ENCODE measurements around the gene H2BK1. TPM values are rescaled to one million over a fixed set of nuclear protein-coding genes. Genes with fewer than 3 reads are reported as not detected.

Gene H2BK1
- total and polyA plus RNA-seq, 2 of the 13 experiments (the other 11 are each of a cell fraction or from before 2014, with no cell fraction given): not detected

DNA sequence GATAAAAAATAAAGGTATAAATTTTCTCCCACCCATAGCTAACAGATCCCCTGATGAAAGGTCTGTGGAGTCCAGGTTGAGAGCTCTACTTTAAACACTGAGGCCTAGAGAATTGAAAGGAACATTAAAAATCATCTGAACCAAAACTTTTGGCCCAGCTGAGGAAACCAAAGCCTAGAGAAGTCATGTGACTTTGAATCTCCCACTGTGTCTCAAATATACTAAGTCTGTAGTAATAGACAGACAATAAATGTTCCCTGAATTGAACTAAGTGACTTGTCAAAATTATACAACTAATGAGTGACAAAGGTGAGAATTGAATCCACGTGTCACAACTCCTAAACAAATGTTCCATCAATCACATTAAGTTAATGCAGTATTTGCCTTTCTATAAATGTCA lies 48.5 kb downstream of the H2BK1 start (continued):
- TF ChIP-seq, protein P1, sequence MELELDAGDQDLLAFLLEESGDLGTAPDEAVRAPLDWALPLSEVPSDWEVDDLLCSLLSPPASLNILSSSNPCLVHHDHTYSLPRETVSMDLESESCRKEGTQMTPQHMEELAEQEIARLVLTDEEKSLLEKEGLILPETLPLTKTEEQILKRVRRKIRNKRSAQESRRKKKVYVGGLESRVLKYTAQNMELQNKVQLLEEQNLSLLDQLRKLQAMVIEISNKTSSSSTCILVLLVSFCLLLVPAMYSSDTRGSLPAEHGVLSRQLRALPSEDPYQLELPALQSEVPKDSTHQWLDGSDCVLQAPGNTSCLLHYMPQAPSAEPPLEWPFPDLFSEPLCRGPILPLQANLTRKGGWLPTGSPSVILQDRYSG (CRISPR knock-in tag; IDR thresholded peaks at IDR 0.05): no peak
- no peak for TF ChIP-seq ELF4 (CRISPR knock-in tag; IDR thresholded peaks at IDR 0.05; ENCODE audit: borderline replicate concordance)

MicroRNAs encoded within 50 kb of the gene (microRNA counts, 767-probe panel; counts per million panel counts)
- microRNA hsa-miR-671-3p (not detected), microRNA hsa-miR-671-5p (not detected)

Other genes starting within 250 kb of the H2BK1 start
- gene KCNH2, start 232.2 kb downstream of the H2BK1 start, total RNA-seq (2016; rRNA removed; fragmentation: Illumina TruSeq; extraction: Trizol): 0.11 TPM in 1 of 2 replicates, not detected in the other
- 0.09 and 0.12 TPM in 2 replicates for gene KCNH2, start 232.2 kb downstream of the H2BK1 start, polyA plus RNA-seq (2011; rRNA removed)
- gene NOS3, start 219.5 kb downstream of the H2BK1 start, total RNA-seq (2016; rRNA removed; fragmentation: Illumina TruSeq; extraction: Trizol): 3.7 and 4.8 TPM in 2 replicates
- gene NOS3, start 219.5 kb downstream of the H2BK1 start, polyA plus RNA-seq (2011; rRNA removed): 7.5 and 10.1 TPM in 2 replicates
- gene ATG9B, start 186.0 kb downstream of the H2BK1 start, total RNA-seq (2016; rRNA removed; fragmentation: Illumina TruSeq; extraction: Trizol): not detected in 2 replicates
- 0.24 and 0.39 TPM in 2 replicates for gene ATG9B, start 186.0 kb downstream of the H2BK1 start, polyA plus RNA-seq (2011; rRNA removed)
- gene ABCB8, start 182.0 kb downstream of the H2BK1 start, total RNA-seq (2016; rRNA removed; fragmentation: Illumina TruSeq; extraction: Trizol): 7.2 and 16.7 TPM in 2 replicates
- gene ABCB8, start 182.0 kb downstream of the H2BK1 start, polyA plus RNA-seq (2011; rRNA removed): 6.6 and 6.9 TPM in 2 replicates
- not detected in 2 replicates for gene ASIC3, start 162.0 kb downstream of the H2BK1 start, total RNA-seq (2016; rRNA removed; fragmentation: Illumina TruSeq; extraction: Trizol)
- 0.50 and 0.51 TPM in 2 replicates for gene ASIC3, start 162.0 kb downstream of the H2BK1 start, polyA plus RNA-seq (2011; rRNA removed)
- gene CDK5, start 152.6 kb downstream of the H2BK1 start, total RNA-seq (2016; rRNA removed; fragmentation: Illumina TruSeq; extraction: Trizol): 21.3 and 22.6 TPM in 2 replicates
- 16.4 and 17.3 TPM in 2 replicates for gene CDK5, start 152.6 kb downstream of the H2BK1 start, polyA plus RNA-seq (2011; rRNA removed)
- 47.4 and 73.4 TPM in 2 replicates for gene SLC4A2, start 150.9 kb downstream of the H2BK1 start, total RNA-seq (2016; rRNA removed; fragmentation: Illumina TruSeq; extraction: Trizol)
- 46.0 and 51.9 TPM in 2 replicates for gene SLC4A2, start 150.9 kb downstream of the H2BK1 start, polyA plus RNA-seq (2011; rRNA removed)
- 33.0 and 52.9 TPM in 2 replicates for gene FASTK, start 129.7 kb downstream of the H2BK1 start, total RNA-seq (2016; rRNA removed; fragmentation: Illumina TruSeq; extraction: Trizol)
- gene FASTK, start 129.7 kb downstream of the H2BK1 start, polyA plus RNA-seq (2011; rRNA removed): 55.7 and 69.5 TPM in 2 replicates
- gene TMUB1, start 127.0 kb downstream of the H2BK1 start, total RNA-seq (2016; rRNA removed; fragmentation: Illumina TruSeq; extraction: Trizol): 31.8 and 51.6 TPM in 2 replicates
- gene TMUB1, start 127.0 kb downstream of the H2BK1 start, polyA plus RNA-seq (2011; rRNA removed): 44.8 and 47.8 TPM in 2 replicates
- 24.9 and 31.3 TPM in 2 replicates for gene AGAP3, start 124.0 kb downstream of the H2BK1 start, total RNA-seq (2016; rRNA removed; fragmentation: Illumina TruSeq; extraction: Trizol)
- gene AGAP3, start 124.0 kb downstream of the H2BK1 start, polyA plus RNA-seq (2011; rRNA removed): 61.4 and 62.0 TPM in 2 replicates
- gene GBX1, start 42.8 kb downstream of the H2BK1 start, total RNA-seq (2016; rRNA removed; fragmentation: Illumina TruSeq; extraction: Trizol): not detected in 2 replicates
- gene GBX1, start 42.8 kb downstream of the H2BK1 start, polyA plus RNA-seq (2011; rRNA removed): not detected in 2 replicates
- gene ASB10, start 23.2 kb downstream of the H2BK1 start, total RNA-seq (2016; rRNA removed; fragmentation: Illumina TruSeq; extraction: Trizol): not detected in 2 replicates
- not detected in 2 replicates for gene ASB10, start 23.2 kb downstream of the H2BK1 start, polyA plus RNA-seq (2011; rRNA removed)
- 42.5 and 43.0 TPM in 2 replicates for gene ABCF2, start 16.7 kb upstream of the H2BK1 start, total RNA-seq (2016; rRNA removed; fragmentation: Illumina TruSeq; extraction: Trizol)
- gene ABCF2, start 16.7 kb upstream of the H2BK1 start, polyA plus RNA-seq (2011; rRNA removed): 16.3 and 18.5 TPM in 2 replicates
- 10.2 and 21.5 TPM in 2 replicates for gene CHPF2, start 22.0 kb upstream of the H2BK1 start, total RNA-seq (2016; rRNA removed; fragmentation: Illumina TruSeq; extraction: Trizol)
- gene CHPF2, start 22.0 kb upstream of the H2BK1 start, polyA plus RNA-seq (2011; rRNA removed): 15.4 and 22.5 TPM in 2 replicates
- gene SMARCD3, start 38.2 kb upstream of the H2BK1 start, total RNA-seq (2016; rRNA removed; fragmentation: Illumina TruSeq; extraction: Trizol): 0.53 and 0.62 TPM in 2 replicates
- 0.20 and 0.44 TPM in 2 replicates for gene SMARCD3, start 38.2 kb upstream of the H2BK1 start, polyA plus RNA-seq (2011; rRNA removed)
- 37.0 and 47.3 TPM in 2 replicates for gene NUB1, start 131.3 kb upstream of the H2BK1 start, total RNA-seq (2016; rRNA removed; fragmentation: Illumina TruSeq; extraction: Trizol)
- gene NUB1, start 131.3 kb upstream of the H2BK1 start, polyA plus RNA-seq (2011; rRNA removed): 26.0 and 27.1 TPM in 2 replicates
- 0.11 TPM in 1 of 2 replicates, not detected in the other for gene WDR86, start 199.6 kb upstream of the H2BK1 start, total RNA-seq (2016; rRNA removed; fragmentation: Illumina TruSeq; extraction: Trizol)
- gene WDR86, start 199.6 kb upstream of the H2BK1 start, polyA plus RNA-seq (2011; rRNA removed): 2.9 and 4.3 TPM in 2 replicates
- gene CRYGN, start 229.7 kb upstream of the H2BK1 start, total RNA-seq (2016; rRNA removed; fragmentation: Illumina TruSeq; extraction: Trizol): not detected in 2 replicates
- 0.11 TPM in 1 of 2 replicates, not detected in the other for gene CRYGN, start 229.7 kb upstream of the H2BK1 start, polyA plus RNA-seq (2011; rRNA removed)